ENCODE results near the gene ZBTB43. TPM values are rescaled to one million over a fixed set of nuclear protein-coding genes. Genes with fewer than 3 reads are reported as not detected.

Gene ZBTB43
- total and polyA plus RNA-seq, 11 donors: 10.7 to 42.8 (median 33.7) TPM

DNA sequence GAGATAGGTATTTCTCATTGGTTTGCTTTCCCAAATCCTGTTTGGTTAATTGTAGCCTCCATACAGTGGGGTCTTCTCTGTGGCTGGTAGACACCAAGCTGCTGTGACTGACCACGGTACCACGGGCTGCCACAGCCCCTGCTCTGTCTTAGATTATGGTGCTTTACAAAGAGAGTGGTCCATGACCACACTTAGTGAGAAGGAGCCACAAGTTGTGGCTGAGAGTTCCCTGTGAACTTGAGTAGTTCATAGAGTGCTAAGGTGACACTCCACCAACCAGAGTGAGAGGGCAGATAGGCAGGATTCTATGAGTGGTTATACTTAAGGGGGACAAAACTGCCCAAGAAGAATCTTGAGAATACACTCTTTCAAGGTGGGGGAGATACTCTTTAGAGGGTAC, 29.8 kb downstream of the ZBTB43 start:
- Histone ChIP-seq H3K9me3 (no peaks in the 10 kb centered on the region), H3K27me3 (no peaks in the 10 kb centered on the region), H3K36me3 (peaks cover 0 to 82% (median 66%) of the 10 kb centered on the region in 9 donors), H3K27ac (peak overlapping the region in 2 of 12 donors; percentile 1 to 63), H3K4me1 (peaks cover 0 to 63% (median 33%) of the 10 kb centered on the region in 12 donors), H3K4me3 (no peak overlapping the region)
- ATAC-seq: no peak
- no peak for DNase-seq
- intact Hi-C loops (cut with DNase I): no loop called here
- WGBS, 4 donors: 42 to 94% (median 92%) methylated on average over 2 of the region's 2 CpGs
- TF ChIP-seq, protein P1, sequence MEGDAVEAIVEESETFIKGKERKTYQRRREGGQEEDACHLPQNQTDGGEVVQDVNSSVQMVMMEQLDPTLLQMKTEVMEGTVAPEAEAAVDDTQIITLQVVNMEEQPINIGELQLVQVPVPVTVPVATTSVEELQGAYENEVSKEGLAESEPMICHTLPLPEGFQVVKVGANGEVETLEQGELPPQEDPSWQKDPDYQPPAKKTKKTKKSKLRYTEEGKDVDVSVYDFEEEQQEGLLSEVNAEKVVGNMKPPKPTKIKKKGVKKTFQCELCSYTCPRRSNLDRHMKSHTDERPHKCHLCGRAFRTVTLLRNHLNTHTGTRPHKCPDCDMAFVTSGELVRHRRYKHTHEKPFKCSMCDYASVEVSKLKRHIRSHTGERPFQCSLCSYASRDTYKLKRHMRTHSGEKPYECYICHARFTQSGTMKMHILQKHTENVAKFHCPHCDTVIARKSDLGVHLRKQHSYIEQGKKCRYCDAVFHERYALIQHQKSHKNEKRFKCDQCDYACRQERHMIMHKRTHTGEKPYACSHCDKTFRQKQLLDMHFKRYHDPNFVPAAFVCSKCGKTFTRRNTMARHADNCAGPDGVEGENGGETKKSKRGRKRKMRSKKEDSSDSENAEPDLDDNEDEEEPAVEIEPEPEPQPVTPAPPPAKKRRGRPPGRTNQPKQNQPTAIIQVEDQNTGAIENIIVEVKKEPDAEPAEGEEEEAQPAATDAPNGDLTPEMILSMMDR (IDR thresholded peaks at IDR 0.05): no peak
- TF ChIP-seq POLR2A (IDR thresholded peaks at IDR 0.05): no peak

DNA sequence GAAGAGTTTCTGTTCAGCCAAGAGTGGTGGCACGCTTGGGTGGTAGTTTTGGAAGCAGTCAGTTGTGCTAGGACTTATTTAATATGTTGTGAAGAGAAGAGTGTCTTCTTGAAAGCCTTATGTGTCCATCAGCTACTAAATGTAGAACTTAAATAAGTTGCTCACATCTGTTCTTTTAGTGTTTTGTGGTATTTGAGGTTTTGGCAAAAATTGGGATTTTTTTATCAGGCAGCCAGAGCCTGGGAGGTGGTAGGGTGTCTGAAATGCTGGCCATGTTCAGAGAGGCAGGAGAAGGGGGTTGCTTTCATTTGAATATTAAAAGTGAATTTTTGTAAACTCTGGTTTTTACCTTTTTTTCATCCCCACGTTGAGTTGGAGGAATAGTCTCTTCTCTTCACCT, 31.4 kb downstream of the ZBTB43 start:
- 71 to 84% (median 80%) methylated on average over 2 of the region's 2 CpGs for WGBS, 4 donors
- intact Hi-C loops (cut with DNase I): no loop called here
- DNase-seq (no peak), ATAC-seq (no peak)
- no peaks in the 10 kb centered on the region for H3K9me3 ChIP-seq
- no peak overlapping the region for H3K4me3 ChIP-seq
- H3K27ac ChIP-seq: no peak overlapping the region
- peaks cover 0 to 59% (median 31%) of the 10 kb centered on the region in 12 donors for H3K4me1 ChIP-seq
- TF ChIP-seq, protein P1 (IDR thresholded peaks at IDR 0.05): no peak
- TF ChIP-seq POLR2A (IDR thresholded peaks at IDR 0.05): no peak
- peaks cover 0 to 74% (median 63%) of the 10 kb centered on the region in 9 donors for H3K36me3 ChIP-seq
- no peaks in the 10 kb centered on the region for H3K27me3 ChIP-seq

DNA sequence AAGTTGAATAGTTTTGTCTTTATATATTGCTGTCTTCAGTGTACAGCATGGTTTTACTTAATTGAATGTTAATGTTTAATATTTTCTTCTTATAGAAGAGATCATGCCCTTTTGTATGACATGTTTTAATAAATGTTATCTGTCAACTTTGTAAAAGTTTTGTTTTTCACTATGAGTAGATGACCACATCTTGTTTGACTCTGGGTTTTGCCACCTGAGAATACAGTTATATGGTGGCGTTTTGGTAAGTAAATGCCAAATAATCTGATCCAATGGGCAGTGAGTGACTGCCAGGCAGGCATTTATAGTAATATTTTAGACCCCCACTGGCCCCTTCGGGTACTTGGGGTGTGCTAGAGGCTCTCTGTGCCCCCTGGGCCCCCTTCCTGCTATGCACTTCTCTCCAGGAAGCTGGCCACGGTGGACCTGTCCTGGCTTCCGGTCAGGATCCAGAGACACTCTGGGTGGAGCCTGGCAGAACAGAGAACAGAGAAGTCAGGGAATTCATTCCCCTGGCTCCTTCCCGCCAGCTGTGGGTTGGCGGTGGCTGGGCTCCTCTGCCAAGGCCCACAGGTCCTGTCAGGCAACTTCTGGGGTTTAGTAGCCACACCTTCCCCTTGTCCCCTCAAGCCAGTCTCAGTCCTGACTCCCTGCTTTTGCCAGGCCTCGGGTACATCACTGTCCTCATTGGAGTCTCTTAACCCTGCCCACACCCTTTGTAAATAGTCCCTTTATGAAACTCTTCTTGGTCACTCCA, 33.4 kb downstream of the ZBTB43 start:
- H3K27ac ChIP-seq: no peak overlapping the region
- H3K4me1 ChIP-seq: peaks cover 0 to 55% (median 31%) of the 10 kb centered on the region in 12 donors
- no peak for DNase-seq
- intact Hi-C loops (cut with DNase I): no loop called here
- TF ChIP-seq POLR2A (IDR thresholded peaks at IDR 0.05): no peak
- TF ChIP-seq, protein P1 (IDR thresholded peaks at IDR 0.05): no peak
- H3K4me3 ChIP-seq: no peak overlapping the region
- peak in 1 of 4 donors; percentile 7 for ATAC-seq
- H3K27me3 ChIP-seq: no peaks in the 10 kb centered on the region
- H3K36me3 ChIP-seq: peaks cover 0 to 58% (median 49%) of the 10 kb centered on the region in 9 donors
- 51 to 62% (median 54%) methylated on average over 6 to 7 of the region's 7 CpGs for whole genome bisulfite sequencing, 4 donors
- no peaks in the 10 kb centered on the region for H3K9me3 ChIP-seq

DNA sequence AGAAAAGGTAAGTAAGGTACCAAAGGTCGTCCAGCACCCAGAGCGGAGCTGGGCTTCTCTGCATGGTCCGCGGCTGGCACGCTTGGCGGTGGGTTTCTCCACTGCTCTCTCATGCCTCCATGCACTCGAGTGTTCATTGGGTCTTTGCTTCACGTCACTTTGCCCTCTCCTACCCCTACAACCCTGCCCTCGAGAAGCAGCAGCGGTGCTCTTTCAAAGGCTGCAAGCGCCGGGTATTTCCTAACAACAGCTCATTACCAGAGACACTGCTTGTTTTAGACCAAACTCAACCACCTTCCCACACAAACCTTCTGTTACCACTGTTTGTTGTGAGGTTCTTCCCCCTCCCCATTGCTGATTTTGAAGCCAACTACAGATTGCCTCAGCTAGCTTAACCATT, 34.1 kb downstream of the ZBTB43 start:
- Histone ChIP-seq H3K36me3 (peaks cover 0 to 51% (median 42%) of the 10 kb centered on the region in 9 donors), H3K9me3 (no peaks in the 10 kb centered on the region), H3K27ac (no peak overlapping the region), H3K4me1 (peaks cover 0 to 53% (median 31%) of the 10 kb centered on the region in 12 donors), H3K27me3 (no peaks in the 10 kb centered on the region), H3K4me3 (no peak overlapping the region)
- intact Hi-C loops (cut with DNase I): no loop called here
- 87 to 95% (median 93%) methylated on average over 12 of the region's 12 CpGs for WGBS, 4 donors
- ATAC-seq: no peak
- no peak for DNase-seq
- TF ChIP-seq, protein P1 (IDR thresholded peaks at IDR 0.05): no peak
- no peak for TF ChIP-seq POLR2A (IDR thresholded peaks at IDR 0.05)
